Keratinocyte (primary cell): ENCODE data around the gene NFE2L3. TPM values are rescaled to one million over a fixed set of nuclear protein-coding genes. Genes with fewer than 3 reads are reported as not detected.
A peak's percentile ranks its signal among the peaks of the same experiment; 100 is the strongest.

Experiments used
- DNase-seq: peaks from one replicate; pipeline ENCODE4 v3.0.0-alpha.2; 2011; ENCODE audit warnings: low read depth, missing footprints, low spot score
- FAIRE-seq: peaks from 2 replicates; lab custom pipeline; 2011; peaks lifted over from hg19 to GRCh38; lab: Jason Lieb, UNC
- H2AFZ ChIP-seq: 2 replicates; pipeline ENCODE4 v1.6.0; 2012; ENCODE audit warnings: low read length, control low read depth, inconsistent platforms; ENCODE audit not compliant: control insufficient read depth
- H3K27ac ChIP-seq: 2 replicates; pipeline ENCODE4 v1.5.1; 2011; ENCODE audit warnings: low read length; ENCODE audit not compliant: control insufficient read depth, insufficient read depth
- H3K27me3 ChIP-seq: 3 replicates; pipeline ENCODE4 v1.6.0; 2011; ENCODE audit warnings: low read length; ENCODE audit not compliant: control insufficient read depth, insufficient read depth; ENCODE audit errors: extremely low read depth
- H3K36me3 ChIP-seq, 2 experiments: 2 replicates in 1 of 2; 3 replicates in 1 of 2; pipeline ENCODE4 v1.5.1; 2011; ENCODE audit warnings: low read length in 2 of 2, mild to moderate bottlenecking in 1 of 2; ENCODE audit not compliant: control insufficient read depth in 2 of 2, insufficient read depth in 2 of 2; ENCODE audit errors: extremely low read depth in 1 of 2
- H3K4me1 ChIP-seq: 3 replicates; pipeline ENCODE4 v1.5.1; 2011; ENCODE audit warnings: low read length; ENCODE audit not compliant: control insufficient read depth, insufficient read depth; ENCODE audit errors: extremely low read depth
- H3K4me2 ChIP-seq: 3 replicates; pipeline ENCODE4 v1.6.0; 2011; ENCODE audit warnings: low read depth, low read length; ENCODE audit not compliant: control insufficient read depth, insufficient read depth; ENCODE audit errors: extremely low read depth
- H3K4me3 ChIP-seq, 3 experiments: fragments of 200-600 bp in 1 of 3; sonication (generic) in 1 of 3; 2 replicates in 2 of 3; 3 replicates in 1 of 3; pipeline ENCODE4 v1.5.1; 2011 to 2016; ENCODE audit warnings: low read length in 3 of 3, mild to moderate bottlenecking in 3 of 3, control low read depth in 2 of 3, inconsistent platforms in 1 of 3, low read depth in 1 of 3, mixed read lengths in 1 of 3, mixed run types in 1 of 3, moderate library complexity in 1 of 3; ENCODE audit not compliant: control insufficient read depth in 2 of 3, insufficient read depth in 2 of 3; ENCODE audit errors: extremely low read depth in 1 of 3
- H3K79me2 ChIP-seq: 2 replicates; pipeline ENCODE4 v1.6.0; 2012; ENCODE audit warnings: low read length; ENCODE audit not compliant: control insufficient read depth, insufficient read depth
- H3K9ac ChIP-seq: 3 replicates; pipeline ENCODE4 v1.6.0; 2011; ENCODE audit warnings: low read length; ENCODE audit not compliant: control insufficient read depth, insufficient read depth; ENCODE audit errors: extremely low read depth
- H3K9me1 ChIP-seq: 3 replicates; pipeline ENCODE4 v1.6.0; 2011; ENCODE audit warnings: low read length; ENCODE audit not compliant: control insufficient read depth, insufficient read depth; ENCODE audit errors: extremely low read depth
- H3K9me3 ChIP-seq: 2 replicates; pipeline ENCODE4 v1.5.1; 2012; ENCODE audit warnings: low read depth, low read length; ENCODE audit not compliant: control insufficient read depth
- H4K20me1 ChIP-seq: 3 replicates; pipeline ENCODE4 v1.6.0; 2011; ENCODE audit warnings: low read length; ENCODE audit not compliant: control insufficient read depth, insufficient read depth; ENCODE audit errors: extremely low read depth
- EZH2 ChIP-seq: IDR thresholded peaks from one replicate; pipeline ENCODE4 v1.6.1; 2012; ENCODE audit warnings: inconsistent platforms, mild to moderate bottlenecking, low read length, moderate library complexity
- dilution Hi-C: fragments of 300-500 bp; cut with MboI; formaldehyde crosslinking; loops from one replicate; pipeline ENCODE4 v1.7.0; 2020; ENCODE audit warnings: low sequenced_read_pairs; ENCODE audit not compliant: extremely low pct_ligation_motif_present
- polyA plus RNA-seq, 5 experiments: library from polyadenylated mRNA; depleted of rRNA in 3 of 5; stranded (reverse) in 3 of 5; stranded (forward) in 1 of 5; unstranded in 1 of 5; fragments of >200 nt; gene quantifications; 1 replicate in 1 of 5; 2 replicates in 3 of 5; 3 replicates in 1 of 5; pipeline versions ENCODE4 v1.2.1 to v1.2.3, GENCODE V29; 2011 to 2012; ENCODE audit warnings: missing spikeins in 2 of 5, low read depth in 1 of 5, low replicate concordance in 1 of 5
- TF ChIP-seq, protein P1 (sequence below), 3 experiments: IDR thresholded peaks in 1 of 3; conservative IDR thresholded peaks in 1 of 3; optimal IDR thresholded peaks in 1 of 3; 2 replicates in 2 of 3; 3 replicates in 1 of 3; pipeline versions ENCODE3 to v1.5.1; 2011; ENCODE audit warnings: low read length in 3 of 3, mild to moderate bottlenecking in 3 of 3, moderate library complexity in 2 of 3, control low read depth in 1 of 3, inconsistent platforms in 1 of 3; ENCODE audit not compliant: insufficient read depth in 2 of 3; ENCODE audit errors: extremely low read depth in 1 of 3

NFE2L3 gene
- polyA plus RNA-seq, 1 donor (not counting 4 experiments of a cell fraction or from before 2014, with no cell fraction given) = 17.8 TPM

DNA sequence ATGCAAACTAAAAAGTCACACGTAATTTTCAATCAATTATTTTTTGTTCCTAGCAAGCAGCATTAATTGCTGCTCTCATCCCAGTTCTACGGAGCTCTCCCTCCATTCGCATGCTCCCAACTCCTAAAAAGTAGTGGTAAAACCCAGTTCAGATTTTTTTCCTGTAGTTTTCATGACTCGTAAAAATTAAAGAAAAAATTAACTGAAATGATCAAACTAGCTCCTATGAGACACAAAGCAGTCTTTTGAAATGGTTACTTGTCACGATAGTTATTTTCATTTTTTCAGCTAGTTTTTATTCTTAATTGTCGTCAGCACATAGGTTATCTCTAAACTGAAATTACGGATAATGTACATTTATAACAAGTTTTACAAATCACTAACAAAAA lies 46.8 kb downstream of the NFE2L3 start:
- Histone ChIP-seq H3K9me3 (no peaks in the 10 kb centered on the region), H3K9me1 (no peaks in the 10 kb centered on the region), H3K9ac (peak overlapping the region; percentile 100), H2AFZ (no peak overlapping the region), H4K20me1 (peaks cover 45% of the 10 kb centered on the region), H3K4me3 (peak overlapping the region; percentile 85 to 100 (median 93)), H3K4me1 (peaks cover 17% of the 10 kb centered on the region), H3K4me2 (peak overlapping the region; percentile 62), H3K27me3 (no peaks in the 10 kb centered on the region), H3K79me2 (peaks cover 89% of the 10 kb centered on the region), H3K36me3 (peaks cover 16 to 41% of the 10 kb centered on the region in 2 experiments), H3K27ac (peak overlapping the region; percentile 99)
- no peak for TF ChIP-seq EZH2
- TF ChIP-seq, protein P1, sequence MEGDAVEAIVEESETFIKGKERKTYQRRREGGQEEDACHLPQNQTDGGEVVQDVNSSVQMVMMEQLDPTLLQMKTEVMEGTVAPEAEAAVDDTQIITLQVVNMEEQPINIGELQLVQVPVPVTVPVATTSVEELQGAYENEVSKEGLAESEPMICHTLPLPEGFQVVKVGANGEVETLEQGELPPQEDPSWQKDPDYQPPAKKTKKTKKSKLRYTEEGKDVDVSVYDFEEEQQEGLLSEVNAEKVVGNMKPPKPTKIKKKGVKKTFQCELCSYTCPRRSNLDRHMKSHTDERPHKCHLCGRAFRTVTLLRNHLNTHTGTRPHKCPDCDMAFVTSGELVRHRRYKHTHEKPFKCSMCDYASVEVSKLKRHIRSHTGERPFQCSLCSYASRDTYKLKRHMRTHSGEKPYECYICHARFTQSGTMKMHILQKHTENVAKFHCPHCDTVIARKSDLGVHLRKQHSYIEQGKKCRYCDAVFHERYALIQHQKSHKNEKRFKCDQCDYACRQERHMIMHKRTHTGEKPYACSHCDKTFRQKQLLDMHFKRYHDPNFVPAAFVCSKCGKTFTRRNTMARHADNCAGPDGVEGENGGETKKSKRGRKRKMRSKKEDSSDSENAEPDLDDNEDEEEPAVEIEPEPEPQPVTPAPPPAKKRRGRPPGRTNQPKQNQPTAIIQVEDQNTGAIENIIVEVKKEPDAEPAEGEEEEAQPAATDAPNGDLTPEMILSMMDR (optimal IDR thresholded peaks at IDR 0.05 in 1 of 3, IDR thresholded peaks at IDR 0.05 in 1 of 3, conservative IDR thresholded peaks at IDR 0.05 in 1 of 3; ENCODE audit: extremely low read depth in 1 of 3, insufficient read depth in 2 of 3, low read length in 3 of 3) = no peak
- dilution Hi-C loops = no loop called here
- no peak for FAIRE-seq
- no peak for DNase-seq

DNA sequence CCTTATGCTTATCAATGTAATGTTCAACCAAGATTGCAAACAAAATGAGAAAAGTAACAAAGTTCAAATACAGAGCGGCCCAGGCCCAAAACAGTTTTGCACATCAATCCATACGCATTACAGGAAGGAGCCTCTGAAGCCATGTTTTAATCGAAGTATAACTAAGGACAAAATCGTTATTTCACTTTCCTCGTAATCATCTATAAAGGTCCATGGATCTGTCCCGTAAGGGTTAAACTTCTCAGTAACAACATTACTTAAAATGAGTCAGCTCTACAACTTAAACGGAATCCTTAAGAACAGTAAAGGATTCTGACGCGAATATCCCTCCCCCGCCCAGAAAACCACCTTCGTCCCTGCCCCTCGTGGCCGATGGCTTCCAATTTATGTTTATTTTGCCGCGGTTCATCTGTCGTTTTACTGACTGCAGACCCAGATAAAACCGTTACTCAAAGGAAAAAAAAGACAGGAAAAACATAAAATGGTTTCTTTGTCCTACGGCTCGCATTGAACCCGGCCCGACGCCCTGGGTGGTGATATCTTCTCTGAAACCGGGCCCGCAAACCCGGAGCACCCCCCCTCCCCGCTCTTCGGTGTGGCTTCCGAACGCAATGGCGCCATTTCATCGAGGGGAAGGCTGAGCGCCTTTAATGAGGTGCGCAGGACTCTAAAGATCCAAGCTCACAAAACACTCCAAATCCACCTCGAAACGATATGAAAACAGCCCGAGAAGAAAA lies 47.5 kb downstream of the NFE2L3 start:
- H3K27ac ChIP-seq = peak overlapping the region; percentile 99
- peak overlapping the region; percentile 62 for H3K4me2 ChIP-seq
- no peaks in the 10 kb centered on the region for H3K9me1 ChIP-seq
- no peak for FAIRE-seq
- dilution Hi-C loops = no loop called here
- peak overlapping the region; percentile 85 to 100 (median 93) for H3K4me3 ChIP-seq
- TF ChIP-seq, protein P1 (optimal IDR thresholded peaks at IDR 0.05 in 1 of 3, IDR thresholded peaks at IDR 0.05 in 1 of 3, conservative IDR thresholded peaks at IDR 0.05 in 1 of 3; ENCODE audit: extremely low read depth in 1 of 3, insufficient read depth in 2 of 3, low read length in 3 of 3) = no peak
- no peak for TF ChIP-seq EZH2
- peak overlapping the region; percentile 100 for H3K9ac ChIP-seq
- H3K4me1 ChIP-seq = peaks cover 21% of the 10 kb centered on the region
- H2AFZ ChIP-seq = no peak overlapping the region
- peaks cover 12 to 35% of the 10 kb centered on the region in 2 experiments for H3K36me3 ChIP-seq
- no peaks in the 10 kb centered on the region for H3K9me3 ChIP-seq
- H3K27me3 ChIP-seq = no peaks in the 10 kb centered on the region
- H3K79me2 ChIP-seq = peaks cover 89% of the 10 kb centered on the region
- no peak for DNase-seq
- peaks cover 38% of the 10 kb centered on the region for H4K20me1 ChIP-seq
